HG03521 (cell line): ENCODE measurements around the gene TIGD4.

Source experiments
- ATAC-seq: cut with Tn5 transposase; IDR thresholded peaks from one replicate; pipeline ENCODE4 v1.9.1; 2021; ENCODE audit warnings: mild to moderate bottlenecking, moderate library complexity; ENCODE audit not compliant: unreplicated experiment

TIGD4 gene

DNA sequence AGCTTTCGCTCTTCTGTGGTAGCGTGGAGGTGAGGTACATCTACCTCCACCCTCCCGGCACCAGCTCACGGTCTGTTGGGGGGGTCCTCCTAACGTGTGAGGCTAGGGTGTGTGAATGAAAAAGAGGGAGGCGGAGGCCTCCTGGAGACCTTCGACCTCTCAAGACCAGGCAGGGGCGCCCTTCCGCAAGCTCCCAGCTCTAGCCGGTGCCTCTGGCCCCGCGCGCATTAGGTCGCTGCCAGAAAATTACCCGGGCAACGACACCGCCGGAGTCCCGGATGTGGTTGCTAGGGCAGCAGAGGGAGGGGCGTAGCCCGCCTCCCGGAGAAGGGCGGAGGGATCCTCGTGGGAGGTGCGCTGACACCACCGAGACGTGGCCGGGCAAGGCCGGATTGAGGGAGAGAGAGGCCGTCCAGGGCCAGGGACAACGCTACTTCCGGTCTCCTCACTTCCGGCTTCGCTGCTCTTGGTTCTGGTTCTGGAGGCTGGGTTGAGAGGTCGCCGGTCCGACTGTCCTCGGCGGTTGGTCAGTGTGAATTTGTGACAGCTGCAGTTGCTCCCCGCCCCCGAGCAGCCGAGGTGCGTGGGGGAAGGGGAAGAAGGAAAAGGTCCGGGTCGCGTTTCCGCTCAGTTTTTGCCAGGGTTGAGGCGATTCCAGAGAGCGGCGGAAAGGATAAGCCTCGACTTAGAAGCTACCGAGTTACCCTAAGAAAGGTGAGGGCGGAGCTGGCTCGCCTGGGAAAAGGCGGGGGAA is at the start of gene TIGD4, which contains the start of gene ARFIP1:
TIGD4 (minus strand) TSS at position 218 of the 754 bp plus-strand sequence. CDS start 8,726 bp downstream, outside the sequence.
ARFIP1 (plus strand) TSS at position 442 of the 754 bp plus-strand sequence. CDS start 49,680 bp downstream, outside the sequence.
- ATAC-seq = peak; percentile 92

DNA sequence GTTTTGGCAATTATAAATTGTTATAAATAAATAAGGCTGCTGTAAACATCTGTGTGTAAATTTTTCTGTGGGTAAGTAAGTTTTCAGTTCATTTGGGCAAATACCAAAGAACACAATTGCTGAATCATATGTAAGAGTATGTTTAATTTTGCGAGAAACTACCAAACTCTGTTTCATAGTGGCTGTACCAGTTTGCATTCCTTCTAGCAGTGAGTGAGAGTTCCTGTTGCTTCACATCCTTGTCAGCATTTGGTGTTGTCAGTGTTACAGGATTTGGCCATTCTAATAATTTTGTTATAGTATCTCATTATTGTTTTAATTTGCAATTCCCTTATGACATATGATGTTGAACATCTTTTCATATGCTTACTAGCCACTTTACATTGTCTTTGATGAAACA is 48.6 kb upstream of the TIGD4 start:
- ATAC-seq = no peak

DNA sequence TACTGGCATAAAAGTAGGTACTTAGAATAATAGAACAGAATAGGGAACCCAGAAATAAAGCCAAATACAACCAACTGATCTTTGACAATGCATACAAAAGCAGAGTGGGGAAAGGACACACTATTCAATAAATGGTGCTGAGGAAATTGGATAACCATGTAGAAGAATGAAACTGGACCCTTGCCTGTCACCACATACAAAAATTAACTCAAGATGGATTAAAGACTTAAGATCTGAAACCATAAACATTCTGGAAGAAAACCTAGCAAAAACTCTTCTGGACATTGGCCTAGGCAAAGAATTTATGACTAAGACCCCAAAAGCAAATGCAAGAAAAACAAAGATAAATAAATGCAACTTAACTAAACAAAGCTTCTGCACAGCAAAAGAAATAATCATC is 45.8 kb upstream of the TIGD4 start:
- ATAC-seq = no peak

DNA sequence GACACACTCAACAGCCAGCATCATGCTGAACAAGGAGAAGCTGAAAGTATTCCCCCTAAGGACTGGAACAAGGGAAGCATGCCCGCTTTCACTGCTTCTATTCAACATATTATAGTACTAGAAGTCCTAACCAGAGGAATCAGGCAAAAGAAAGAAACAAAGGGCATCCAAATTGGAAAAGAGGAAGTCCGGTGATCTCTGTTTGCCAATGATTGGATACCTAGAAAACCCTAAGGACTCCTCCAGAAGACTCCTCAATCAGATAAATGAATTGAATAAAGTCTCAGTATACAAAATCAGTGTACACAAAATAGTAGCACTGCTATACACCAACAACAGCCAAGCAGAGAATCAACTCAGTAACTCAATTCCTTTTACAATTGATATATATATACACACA is 45.0 kb upstream of the TIGD4 start:
- no peak for ATAC-seq

DNA sequence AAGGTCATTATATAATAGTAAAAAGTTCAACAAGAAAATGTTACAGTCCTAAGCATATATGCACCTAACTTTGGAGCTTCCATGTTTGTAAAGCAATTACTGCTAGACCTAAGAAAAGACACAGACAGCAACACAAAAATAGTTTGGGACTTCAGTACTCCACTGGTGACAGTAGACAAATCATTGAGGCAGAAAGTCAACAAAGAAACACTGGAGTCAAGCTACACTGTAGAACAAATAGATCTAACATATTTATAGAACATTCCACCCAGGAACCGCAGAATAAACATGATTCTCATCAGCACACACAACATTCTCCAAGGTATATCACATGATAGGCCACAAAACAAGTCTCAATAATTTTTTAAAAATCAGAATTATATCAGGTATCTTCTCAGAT is 42.8 kb upstream of the TIGD4 start:
- ATAC-seq = no peak

DNA sequence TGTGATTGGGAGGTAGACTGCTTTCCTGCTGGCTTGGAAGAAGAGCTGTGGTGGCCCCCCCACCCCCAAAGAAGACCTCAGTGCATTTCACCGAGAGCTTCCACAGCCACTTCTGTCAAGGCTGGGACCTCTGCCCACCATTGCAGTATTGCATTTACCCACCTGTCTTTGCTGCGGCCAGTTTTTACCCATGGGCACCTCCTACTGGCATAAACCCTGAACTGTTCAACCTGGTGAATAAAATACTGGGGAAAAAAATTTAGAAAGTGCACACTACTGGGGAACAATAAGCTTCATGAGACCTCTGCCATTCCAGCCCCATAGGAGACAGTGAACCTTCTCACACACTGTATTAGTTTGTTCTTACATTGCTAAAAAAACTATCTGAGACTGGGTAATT is 40.5 kb upstream of the TIGD4 start:
- ATAC-seq = no peak

DNA sequence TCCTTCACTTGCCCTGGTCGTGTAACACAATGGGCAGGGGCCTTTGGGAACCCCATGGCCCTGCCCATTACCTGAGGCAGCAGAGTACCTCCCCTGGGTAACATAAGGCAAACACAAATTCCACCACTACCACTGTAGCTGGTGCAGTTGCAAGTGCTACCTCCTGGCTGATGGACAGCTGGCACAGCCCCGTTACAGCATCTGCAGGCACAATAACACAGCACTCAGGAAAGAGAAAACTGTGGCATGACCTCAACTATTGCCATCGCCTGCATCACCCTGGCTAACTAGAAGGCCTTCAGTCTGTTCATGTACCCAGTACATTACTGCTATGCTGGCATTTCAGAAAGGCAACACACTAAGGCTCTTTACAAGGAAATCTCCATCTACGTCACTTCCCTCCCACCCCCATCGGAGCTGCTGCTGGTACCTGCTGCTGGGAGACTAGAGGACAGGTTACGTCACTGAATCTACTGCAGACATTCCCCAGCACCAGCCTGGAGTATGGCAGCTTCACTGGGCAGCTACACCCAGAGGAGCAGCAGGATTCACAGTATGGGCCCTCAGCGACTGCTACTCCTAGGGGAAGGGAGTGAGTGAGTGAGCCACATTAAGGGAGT is 39.6 kb upstream of the TIGD4 start:
- ATAC-seq = no peak

DNA sequence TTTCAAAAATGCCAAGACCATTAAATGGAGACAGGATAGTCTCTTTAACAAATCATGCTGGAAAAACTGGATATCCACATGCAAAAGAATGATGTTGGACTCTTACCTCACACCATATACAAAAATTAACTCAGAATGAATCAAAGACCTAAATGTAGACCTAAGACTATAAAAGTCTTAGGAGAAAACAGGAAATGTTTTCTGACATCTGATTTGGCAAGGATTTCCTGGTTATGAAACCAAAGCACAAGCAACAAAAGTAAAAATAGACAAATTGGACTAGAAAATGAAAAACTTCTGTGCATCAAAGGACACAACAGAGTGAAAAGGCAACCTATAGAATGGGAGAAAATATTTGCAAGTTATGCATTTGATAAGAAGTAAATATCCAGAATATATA is 37.8 kb upstream of the TIGD4 start:
- ATAC-seq = no peak

DNA sequence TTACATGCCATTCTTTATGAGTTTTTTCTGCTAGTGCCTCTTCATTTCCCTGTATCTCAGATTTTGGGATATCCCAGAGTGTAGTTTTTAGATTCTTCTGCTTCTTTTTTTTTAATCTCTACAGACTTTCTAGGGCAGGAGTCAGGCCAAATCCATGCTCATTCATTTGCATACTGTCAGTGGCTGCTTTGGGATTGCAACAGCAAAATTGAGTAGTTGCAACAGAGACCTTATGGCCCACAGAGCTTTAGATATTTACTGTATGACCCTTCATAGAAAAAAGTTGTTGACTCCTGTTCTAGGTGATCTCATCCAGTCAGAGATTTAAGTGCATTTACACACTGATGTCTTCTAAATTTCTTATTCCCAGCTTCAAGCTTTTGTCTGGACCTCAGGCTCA is 35.5 kb upstream of the TIGD4 start:
- ATAC-seq = no peak

DNA sequence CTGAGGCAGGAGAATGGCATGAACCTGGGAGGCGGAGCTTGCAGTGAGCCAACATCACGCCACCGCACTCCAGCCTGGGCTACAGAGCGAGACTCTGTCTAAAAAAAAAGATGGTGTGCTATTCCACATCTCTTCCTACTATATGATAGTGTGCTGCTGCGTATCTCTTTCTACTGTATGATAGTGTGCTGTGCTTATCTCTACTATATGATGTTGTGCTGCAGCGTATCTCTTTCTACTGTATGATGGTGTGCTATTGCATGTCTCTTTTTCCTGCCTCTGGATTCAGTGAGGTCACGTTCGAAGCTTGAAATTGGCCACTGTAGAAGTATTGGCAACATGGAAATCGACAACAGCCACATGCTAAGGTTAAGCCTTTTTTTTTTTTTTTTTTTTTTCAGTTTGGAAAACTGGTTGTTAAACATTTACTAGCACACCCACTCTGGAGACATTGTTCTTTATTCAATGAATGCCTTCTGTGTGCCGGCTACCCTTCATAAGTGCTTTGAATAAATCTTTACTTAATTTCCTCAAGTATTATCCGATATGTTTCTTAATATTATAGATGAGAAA is 31.3 kb upstream of the TIGD4 start:
- no peak for ATAC-seq

DNA sequence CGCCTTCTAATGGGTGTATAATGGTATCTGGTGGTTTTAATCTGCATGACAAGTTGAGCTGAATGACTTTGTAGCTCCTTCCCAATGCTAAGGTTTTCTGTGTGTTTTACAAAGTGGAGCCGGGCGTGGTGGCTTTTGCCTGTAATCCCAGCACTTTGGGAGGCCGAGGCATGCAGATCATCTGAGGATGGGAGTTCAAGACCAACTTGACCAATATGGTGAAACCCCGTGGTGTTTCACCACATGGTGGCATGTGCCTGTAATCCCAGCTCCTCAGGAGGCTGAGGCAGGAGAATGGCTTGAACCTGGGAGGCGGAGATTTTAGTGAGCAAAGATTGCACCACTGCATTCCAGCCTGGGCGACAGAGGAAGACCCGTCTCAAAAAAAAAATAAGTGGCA is 29.1 kb upstream of the TIGD4 start:
- no peak for ATAC-seq

DNA sequence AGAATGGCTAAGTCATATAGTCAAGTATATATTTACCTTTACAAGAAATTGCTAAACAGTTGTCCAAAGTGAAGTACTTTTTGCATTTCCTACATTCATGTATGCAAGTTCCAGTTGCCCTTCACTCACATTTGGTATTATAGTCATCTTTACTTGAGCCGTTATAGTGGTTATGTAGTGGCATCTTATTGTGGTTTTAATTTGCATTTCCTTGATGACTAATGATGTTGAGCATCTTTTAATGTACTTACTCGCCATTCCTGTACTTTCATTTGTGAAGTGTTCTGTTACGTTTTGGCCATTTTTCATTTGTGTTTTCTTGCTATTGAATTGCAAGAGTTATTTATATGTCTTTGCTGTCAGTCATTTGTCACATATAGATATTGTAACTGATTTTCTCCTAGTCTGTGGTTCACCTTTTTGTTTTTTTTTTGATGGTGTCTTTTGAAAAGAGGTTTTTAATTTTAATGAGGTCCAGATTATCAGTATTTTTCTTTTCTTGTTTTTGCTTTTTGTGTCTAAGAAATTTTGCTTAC is 27.8 kb upstream of the TIGD4 start:
- ATAC-seq = no peak

DNA sequence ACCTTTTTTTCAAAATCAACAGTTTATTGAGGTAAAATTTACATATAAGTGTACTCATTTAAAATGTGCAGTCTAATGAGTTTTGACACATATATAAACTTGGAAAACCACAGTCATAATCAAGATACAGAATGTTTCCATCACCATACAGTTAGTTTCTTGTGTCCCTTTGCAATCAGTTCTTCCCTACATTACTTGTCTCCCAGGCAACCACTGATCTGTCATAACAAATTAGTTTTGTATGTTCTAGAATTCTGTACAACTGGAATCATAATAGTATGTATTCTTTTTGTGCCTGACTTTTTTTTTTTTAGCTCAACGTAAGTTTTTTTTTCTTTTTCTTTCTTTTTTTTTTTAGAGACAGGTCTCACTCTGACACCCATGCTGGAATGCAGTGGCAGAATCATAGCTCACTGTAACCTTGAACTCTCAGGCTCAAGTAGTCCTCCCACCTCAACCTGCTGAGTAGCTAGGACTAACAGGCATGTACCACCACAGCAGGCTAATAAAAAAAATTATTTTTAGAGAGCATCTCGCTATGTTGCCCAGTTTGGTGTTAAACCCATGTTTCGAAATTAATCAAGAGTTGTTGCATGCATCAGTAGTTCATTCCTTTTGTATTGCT is 27.1 kb upstream of the TIGD4 start:
- no peak for ATAC-seq

DNA sequence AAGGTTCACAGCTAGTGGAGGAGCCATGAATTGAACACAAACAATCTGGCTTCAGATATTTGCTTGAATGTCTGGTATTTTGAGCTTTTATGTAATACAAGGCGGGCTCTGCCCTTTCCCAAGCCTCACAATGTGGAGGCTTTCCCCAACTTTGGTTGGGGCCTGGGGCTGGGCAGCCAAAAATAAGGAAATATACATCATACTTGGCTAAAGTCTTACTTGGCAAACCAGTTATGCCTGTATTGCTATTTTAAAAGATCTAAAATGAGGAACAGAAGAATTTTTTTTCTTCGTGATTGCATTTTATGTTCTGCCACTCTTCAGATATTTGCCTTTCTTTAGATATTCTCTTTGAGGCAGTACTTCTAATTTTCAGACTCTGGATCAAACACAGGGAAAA is 26.3 kb upstream of the TIGD4 start:
- ATAC-seq = no peak

DNA sequence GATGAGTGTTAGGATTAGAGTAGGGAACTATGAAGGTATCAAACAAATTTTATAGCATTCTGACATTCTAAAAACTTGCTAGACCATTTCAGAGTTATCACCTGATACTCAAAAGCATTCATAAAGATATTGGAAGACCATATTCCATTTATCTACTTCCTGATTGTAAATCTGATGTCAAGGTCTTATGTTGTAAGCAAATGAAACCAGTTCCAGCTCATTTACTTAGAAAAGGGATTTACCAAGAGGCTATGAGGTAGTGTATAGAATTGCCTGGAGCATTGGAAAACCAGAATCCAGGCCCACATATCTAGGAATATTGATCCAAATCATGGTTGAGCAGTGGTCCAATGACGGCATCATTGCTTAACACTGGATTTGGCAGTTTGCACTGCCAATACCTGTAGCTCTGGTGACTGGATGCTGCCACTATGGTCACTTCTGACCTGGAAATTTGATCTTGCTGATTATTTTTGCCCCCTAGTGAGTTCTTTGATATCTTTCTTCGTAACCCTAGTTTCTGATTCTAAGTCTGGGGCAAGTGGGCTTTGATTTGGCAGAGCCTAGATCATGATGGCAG is 25.6 kb upstream of the TIGD4 start:
- no peak for ATAC-seq

DNA sequence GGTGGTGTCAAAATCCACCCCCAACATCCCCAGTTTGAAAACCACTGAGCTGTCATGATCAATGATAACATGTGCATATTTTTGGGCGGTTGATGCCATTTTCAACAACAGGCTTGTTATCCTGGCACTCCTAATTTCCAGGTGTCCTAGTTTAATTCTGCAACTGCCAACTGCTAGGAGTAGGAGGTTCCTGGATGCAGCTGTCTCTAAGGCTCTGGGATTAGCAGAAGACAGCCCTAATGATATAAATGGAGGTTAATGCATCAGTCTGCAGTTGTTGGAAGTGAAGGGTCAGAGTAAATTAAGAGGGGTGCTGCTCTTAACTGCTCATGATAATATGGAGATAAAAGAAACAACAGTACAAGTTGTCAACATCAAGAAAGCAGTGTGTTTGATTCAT is 24.0 kb upstream of the TIGD4 start:
- no peak for ATAC-seq

DNA sequence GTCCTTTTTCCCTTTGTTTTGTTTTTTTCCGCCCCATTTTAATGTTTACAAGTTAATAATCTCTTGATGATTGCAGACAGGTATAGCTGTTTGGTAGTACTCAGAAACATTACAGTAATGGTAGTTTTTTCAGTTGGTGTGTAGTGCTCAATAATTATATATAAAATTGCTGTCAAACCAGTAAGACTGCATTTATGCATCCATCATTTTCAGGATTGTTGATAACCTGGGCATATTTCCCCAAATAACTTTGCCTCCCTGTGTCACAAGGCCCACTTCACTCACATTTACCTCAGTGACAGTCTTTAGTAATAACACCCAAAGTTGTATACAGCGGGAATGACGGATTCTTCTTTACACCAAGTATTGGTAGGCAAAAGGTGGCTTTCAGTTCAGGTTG is 16.4 kb upstream of the TIGD4 start:
- no peak for ATAC-seq

DNA sequence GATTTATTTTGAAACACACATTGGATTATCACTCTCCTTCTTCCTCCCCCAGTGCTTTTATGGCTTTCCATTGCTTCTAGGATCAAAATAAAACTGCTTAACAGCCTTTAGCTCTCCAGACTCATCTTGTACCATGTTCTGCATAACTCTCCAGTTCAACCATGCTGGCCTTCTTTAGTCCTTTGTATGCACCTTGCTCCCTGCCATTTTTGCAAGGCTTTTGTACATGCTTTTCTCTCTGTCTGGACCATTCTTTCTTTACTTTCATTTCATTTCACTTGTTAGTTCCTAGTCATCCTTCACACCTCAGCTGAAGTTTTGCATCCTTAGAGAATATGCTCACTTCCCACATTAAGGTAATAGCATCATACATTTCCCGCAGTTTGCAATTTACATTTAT is 7.1 kb upstream of the TIGD4 start:
- no peak for ATAC-seq

DNA sequence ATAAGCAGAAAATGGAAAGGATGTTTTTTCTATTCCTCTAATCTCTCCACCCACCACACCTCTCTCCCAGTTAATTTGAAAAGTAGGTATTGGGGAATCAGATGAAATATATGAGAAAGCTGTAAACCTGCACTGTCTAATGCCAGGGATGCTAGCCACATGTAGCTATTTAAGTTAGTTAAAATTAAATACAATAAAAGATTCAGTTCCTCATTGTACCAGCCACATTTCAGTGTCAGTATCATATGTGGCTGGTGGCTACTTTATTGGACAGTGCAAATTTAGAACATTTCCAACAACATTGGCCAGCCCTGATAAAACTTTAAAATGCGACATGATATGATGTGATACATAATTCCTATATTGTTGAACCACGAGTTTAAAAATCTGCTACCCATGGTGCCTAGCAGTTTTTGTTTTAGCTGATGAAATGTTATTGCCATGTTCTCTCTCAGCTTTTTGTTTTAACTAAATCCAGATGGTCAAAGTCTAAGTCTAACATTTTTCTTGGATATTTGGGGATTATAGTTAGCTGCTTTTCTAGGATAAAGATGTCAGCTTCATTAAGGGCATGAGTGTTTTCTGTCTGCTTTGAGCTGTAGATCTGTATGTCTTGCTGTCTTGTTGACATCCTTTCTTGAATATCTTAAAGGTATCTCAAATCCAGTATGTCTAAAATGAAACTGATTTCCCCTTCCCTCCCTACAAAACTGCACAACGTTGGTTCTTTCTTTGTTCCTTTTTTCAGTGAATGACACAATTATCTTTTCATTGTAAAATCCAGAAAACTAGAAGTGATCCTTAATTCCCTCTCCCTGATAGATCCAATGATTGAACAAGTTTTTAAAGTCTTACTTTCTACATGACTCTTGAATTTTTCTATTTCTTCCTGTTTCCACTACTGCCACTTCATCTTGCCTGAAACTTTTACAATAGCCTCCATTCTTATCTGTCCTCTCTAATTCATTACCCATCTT is 6.4 kb upstream of the TIGD4 start:
- ATAC-seq = no peak
